Parathyroid adenoma (tissue), 2 donors: ENCODE data around the gene CAPZB.
A peak's percentile ranks its signal among the peaks of the same experiment; 100 is the strongest.

Source experiments
- H2AFZ ChIP-seq: fragments of 300-600 bp; sonication (generic); one replicate; pipeline ENCODE4 v1.7.0; 2017; ENCODE audit warnings: antibody characterized with exemption, mild to moderate bottlenecking
- H3K27ac ChIP-seq: fragments of 300-600 bp; sonication (generic); one replicate; pipeline ENCODE4 v1.7.0; 2017
- H3K27me3 ChIP-seq: fragments of 300-600 bp; sonication (generic); one replicate; pipeline ENCODE4 v1.7.0; 2017; ENCODE audit warnings: low read length; ENCODE audit not compliant: control insufficient read depth, insufficient read depth
- H3K36me3 ChIP-seq: fragments of 300-600 bp; sonication (generic); one replicate; pipeline ENCODE4 v1.7.0; 2017; ENCODE audit warnings: low read length; ENCODE audit not compliant: control insufficient read depth, insufficient read depth
- H3K4me1 ChIP-seq: fragments of 300-600 bp; sonication (generic); one replicate; pipeline ENCODE4 v1.7.0; 2017; ENCODE audit warnings: control low read depth
- H3K4me2 ChIP-seq: fragments of 300-600 bp; sonication (generic); one replicate; pipeline ENCODE4 v1.7.0; 2017; ENCODE audit warnings: low read length
- H3K4me3 ChIP-seq: fragments of 300-600 bp; sonication (generic); one replicate; pipeline ENCODE4 v1.7.0; 2017; ENCODE audit warnings: low read depth, low read length
- H3K79me2 ChIP-seq: fragments of 300-600 bp; sonication (generic); one replicate; pipeline ENCODE4 v1.7.0; 2017; ENCODE audit warnings: control low read depth
- H3K9ac ChIP-seq: fragments of 300-600 bp; sonication (generic); one replicate; pipeline ENCODE4 v1.7.0; 2017; ENCODE audit warnings: mild to moderate bottlenecking
- H3K9me3 ChIP-seq: fragments of 300-600 bp; sonication (generic); one replicate; pipeline ENCODE4 v1.7.0; 2017; ENCODE audit warnings: low read length; ENCODE audit not compliant: control insufficient read depth
- CTCF ChIP-seq: fragments of 300-600 bp; sonication (generic); IDR thresholded peaks from one replicate; pipeline ENCODE4 v1.7.0; 2017; ENCODE audit warnings: antibody characterized with exemption, mild to moderate bottlenecking
- donor health status: primary hyperparathyroidism.

CAPZB gene

DNA sequence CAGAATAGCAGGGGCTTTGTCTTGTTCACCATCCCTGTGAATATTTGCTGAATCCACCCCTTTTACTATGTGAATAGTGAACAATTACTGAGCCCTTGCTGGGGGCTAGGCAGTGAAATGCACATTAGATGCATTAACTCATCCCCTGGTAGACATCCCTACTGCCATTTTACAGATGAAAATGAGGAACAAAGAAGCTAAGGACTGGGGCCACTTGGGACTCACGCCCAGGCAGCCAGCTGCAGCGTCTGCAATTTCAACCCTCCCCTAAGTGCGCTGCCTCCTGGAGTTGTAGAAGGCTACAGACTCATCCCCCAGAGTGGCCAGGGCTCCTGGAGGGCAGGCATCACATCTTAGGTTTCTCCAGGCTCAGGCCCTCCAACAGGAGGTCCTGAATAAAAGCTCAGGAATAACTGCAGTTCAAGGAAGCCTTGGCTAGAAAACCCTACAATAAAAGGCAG, 31.6 kb downstream of the CAPZB start:
- Histone ChIP-seq H3K27ac (no peak overlapping the region), H3K36me3 (no peaks in the 10 kb centered on the region), H3K4me3 (no peak overlapping the region), H3K79me2 (peaks cover 30% of the 10 kb centered on the region), H3K4me1 (peaks cover 6% of the 10 kb centered on the region), H3K9me3 (no peaks in the 10 kb centered on the region), H3K27me3 (no peaks in the 10 kb centered on the region), H3K9ac (no peak overlapping the region), H3K4me2 (no peak overlapping the region), H2AFZ (no peak overlapping the region)
- no peak for TF ChIP-seq CTCF

- no peaks in the 10 kb centered on the region for H3K27me3 ChIP-seq
- H3K79me2 ChIP-seq = peaks cover 37% of the 10 kb centered on the region
- no peak overlapping the region for H3K4me3 ChIP-seq
- no peak overlapping the region for H3K27ac ChIP-seq
- H2AFZ ChIP-seq = no peak overlapping the region
- H3K9me3 ChIP-seq = no peaks in the 10 kb centered on the region
- H3K4me1 ChIP-seq = peaks cover 6% of the 10 kb centered on the region
- no peak overlapping the region for H3K4me2 ChIP-seq
- no peak for TF ChIP-seq CTCF
- H3K9ac ChIP-seq = no peak overlapping the region
- no peaks in the 10 kb centered on the region for H3K36me3 ChIP-seq
These were observed 33.1 kb downstream of the CAPZB start for GRCh38 chr1:19452221-19452663.

DNA sequence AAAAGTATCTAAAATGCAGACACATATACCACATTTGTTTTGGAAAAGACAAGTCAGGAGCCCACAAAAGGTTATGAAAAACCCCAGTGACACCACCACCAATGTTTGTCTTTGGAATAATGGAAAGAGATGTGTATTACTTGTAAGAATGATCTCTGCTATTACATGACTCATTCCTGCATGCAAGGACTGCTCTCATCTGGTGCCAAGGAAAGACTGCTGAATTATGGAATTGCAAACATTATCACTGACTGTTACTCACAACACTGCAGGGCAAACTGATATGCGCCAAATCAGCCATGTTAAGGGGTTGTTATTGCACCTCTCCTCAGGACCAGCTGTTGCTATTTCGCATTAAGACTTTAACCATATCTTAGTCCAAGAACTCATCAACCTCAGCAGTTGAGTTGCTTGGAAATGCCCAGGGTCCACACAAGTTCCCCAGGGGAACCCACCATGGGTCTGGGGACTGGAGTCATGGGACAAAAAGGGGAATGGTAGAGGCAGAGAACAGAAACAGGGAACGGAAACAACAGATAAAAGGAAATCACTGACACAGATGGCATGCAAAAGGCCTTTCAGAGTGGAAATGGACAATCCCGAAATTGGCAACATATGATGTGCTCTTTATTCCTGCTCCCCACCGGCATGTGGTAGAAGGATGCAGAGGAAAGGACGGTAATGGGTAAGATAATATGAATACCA, 34.4 kb downstream of the CAPZB start:
- no peaks in the 10 kb centered on the region for H3K27me3 ChIP-seq
- H3K9me3 ChIP-seq = no peaks in the 10 kb centered on the region
- no peak overlapping the region for H3K27ac ChIP-seq
- H3K4me2 ChIP-seq = no peak overlapping the region
- H3K79me2 ChIP-seq = peaks cover 34% of the 10 kb centered on the region
- H3K4me3 ChIP-seq = no peak overlapping the region
- no peak overlapping the region for H2AFZ ChIP-seq
- no peak for TF ChIP-seq CTCF
- peaks cover 6% of the 10 kb centered on the region for H3K4me1 ChIP-seq
- H3K9ac ChIP-seq = no peak overlapping the region
- H3K36me3 ChIP-seq = no peaks in the 10 kb centered on the region

DNA sequence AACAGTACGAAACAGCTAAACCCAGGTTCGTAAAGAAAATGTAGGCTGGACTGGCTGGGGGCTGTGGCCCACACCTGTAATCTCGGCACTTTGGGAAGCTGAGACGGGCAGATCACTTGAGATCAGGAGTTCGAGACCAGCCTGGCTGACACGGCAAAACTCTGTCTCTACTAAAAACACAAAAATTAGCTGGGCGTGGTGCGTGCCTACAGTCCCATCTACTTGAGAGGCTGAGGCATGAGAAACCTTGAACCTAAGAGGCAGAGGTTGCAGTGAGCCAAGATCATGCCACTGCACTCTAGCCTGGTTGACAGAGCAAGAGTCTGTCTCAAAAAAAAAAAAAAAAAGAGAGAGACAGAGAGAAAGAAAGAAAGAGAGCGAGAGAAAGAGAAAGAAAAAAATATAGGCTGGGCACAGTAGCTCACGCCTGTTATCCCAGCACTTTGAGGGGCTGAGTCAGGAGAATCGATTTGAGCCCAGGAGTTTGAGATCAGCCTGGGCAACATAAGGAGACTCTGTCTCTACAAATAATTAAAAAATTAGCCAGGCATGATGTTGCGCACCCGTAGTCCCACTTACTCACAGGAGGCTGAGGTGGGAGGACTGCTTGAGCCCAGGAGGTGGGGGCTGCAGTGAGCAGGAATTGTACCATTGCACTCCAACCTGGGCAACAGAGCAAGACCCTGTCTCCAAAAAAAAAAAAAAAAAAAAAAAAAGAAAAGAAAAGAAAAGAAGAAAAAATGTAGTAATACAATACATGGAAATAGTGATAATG, 35.7 kb downstream of the CAPZB start:
- TF ChIP-seq CTCF = no peak
- no peaks in the 10 kb centered on the region for H3K36me3 ChIP-seq
- H3K27me3 ChIP-seq = no peaks in the 10 kb centered on the region
- H3K4me2 ChIP-seq = no peak overlapping the region
- peaks cover 33% of the 10 kb centered on the region for H3K79me2 ChIP-seq
- peaks cover 8% of the 10 kb centered on the region for H3K4me1 ChIP-seq
- no peak overlapping the region for H2AFZ ChIP-seq
- no peak overlapping the region for H3K4me3 ChIP-seq
- H3K9ac ChIP-seq = no peak overlapping the region
- peak overlapping the region; percentile 6 for H3K27ac ChIP-seq
- H3K9me3 ChIP-seq = no peaks in the 10 kb centered on the region
